ENCODE results near the gene SNED1. TPM values are rescaled to one million over a fixed set of nuclear protein-coding genes. Genes with fewer than 3 reads are reported as not detected.

Gene SNED1
- total RNA-seq, 1 experiment from 2014 or later = 53.1 TPM

- DNase-seq (ENCODE audit: low read depth) = no peak
Observed at GRCh38 chr2:241047253-241048010, 49.0 kb downstream of the SNED1 start.

GRCh38 chr2:241048149-241048948 lies 49.9 kb downstream of the SNED1 start:
- DNase-seq (ENCODE audit: low read depth) = no peak

- DNase-seq (ENCODE audit: low read depth) = no peak
Observed at GRCh38 chr2:241048949-241049343, 50.5 kb downstream of the SNED1 start.

- DNase-seq (ENCODE audit: low read depth) = no peak
Observed at GRCh38 chr2:241049739-241050623, 51.6 kb downstream of the SNED1 start.

GRCh38 chr2:241050624-241051577 lies 52.5 kb downstream of the SNED1 start:
- DNase-seq (ENCODE audit: low read depth) = no peak

GRCh38 chr2:241051578-241052487 lies 53.4 kb downstream of the SNED1 start:
- DNase-seq (ENCODE audit: low read depth) = no peak

GRCh38 chr2:241052677-241053360 lies 54.4 kb downstream of the SNED1 start:
- no peak for DNase-seq (ENCODE audit: low read depth)

GRCh38 chr2:241053576-241054251 lies 55.3 kb downstream of the SNED1 start:
- no peak for DNase-seq (ENCODE audit: low read depth)

GRCh38 chr2:241061275-241061674 lies 62.9 kb downstream of the SNED1 start:
- no peak for DNase-seq (ENCODE audit: low read depth)

- DNase-seq (ENCODE audit: low read depth) = no peak
Observed at GRCh38 chr2:241062389-241063092, 64.1 kb downstream of the SNED1 start.

GRCh38 chr2:241063093-241063551 lies 64.7 kb downstream of the SNED1 start:
- no peak for DNase-seq (ENCODE audit: low read depth)

- no peak for DNase-seq (ENCODE audit: low read depth)
Observed at GRCh38 chr2:241063587-241063986, 65.2 kb downstream of the SNED1 start.

GRCh38 chr2:241064008-241064801 lies 65.8 kb downstream of the SNED1 start:
- no peak for DNase-seq (ENCODE audit: low read depth)

GRCh38 chr2:241064802-241065354 lies 66.5 kb downstream of the SNED1 start:
- DNase-seq (ENCODE audit: low read depth) = no peak

- no peak for DNase-seq (ENCODE audit: low read depth)
Observed at GRCh38 chr2:241065355-241065803, 67.0 kb downstream of the SNED1 start.

- no peak for DNase-seq (ENCODE audit: low read depth)
Observed at GRCh38 chr2:241066171-241066892, 67.9 kb downstream of the SNED1 start.
